Measurements from ENCODE around the gene SLC35F3.

The SLC35F3 gene

DNA sequence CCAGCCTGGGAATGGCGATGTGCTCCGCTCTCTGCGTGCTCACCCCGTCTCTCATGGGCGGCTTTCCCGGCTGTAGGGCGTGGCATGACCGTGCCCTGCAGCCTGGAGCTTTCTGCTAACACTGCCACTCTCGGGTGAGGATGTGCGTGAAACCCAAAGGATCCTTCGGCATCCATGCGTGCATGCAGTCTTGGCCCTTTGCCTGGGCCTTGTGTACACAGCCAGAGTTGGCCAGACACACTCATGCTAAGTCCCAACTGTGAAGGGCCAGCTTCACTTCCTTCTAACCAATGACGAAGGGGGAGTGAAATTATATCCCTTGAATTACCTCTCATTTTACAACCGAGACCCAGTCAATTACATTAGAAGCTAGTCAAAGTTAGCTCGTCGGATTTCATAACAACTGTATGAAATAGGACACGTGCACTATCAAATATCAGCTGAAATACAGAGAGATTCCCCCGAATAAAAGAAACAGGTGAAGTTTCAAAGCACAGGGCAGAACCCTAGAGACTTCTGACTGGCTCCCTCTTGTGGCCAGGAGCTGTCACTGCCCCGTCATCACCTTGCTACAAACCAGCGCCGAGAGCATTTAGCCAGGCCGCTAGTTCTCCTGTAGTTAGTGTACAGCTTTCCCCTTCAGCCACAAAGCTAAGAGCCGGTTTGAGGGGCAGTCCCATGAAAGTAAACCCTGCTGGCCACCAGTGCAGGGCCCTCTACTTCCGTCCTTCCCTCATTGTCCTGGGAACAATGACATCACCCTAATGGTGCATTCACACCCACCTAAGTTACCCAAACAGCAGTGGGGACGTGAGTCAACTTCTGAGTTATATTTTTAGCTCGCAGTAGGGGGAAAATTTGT lies 405.4 kb downstream of the SLC35F3 start:
- Mint-ChIP-seq H3K4me3 (peak overlapping the region; percentile 28), H3K27me3 (peaks cover 5% of the 10 kb centered on the region), H3K27ac (no peak overlapping the region), H3K4me1 (ENCODE audit: low read depth) (peaks cover 20% of the 10 kb centered on the region), H3K36me3 (ENCODE audit: low read depth) (no peaks in the 10 kb centered on the region), H3K9me3 (no peaks in the 10 kb centered on the region)
- intact Hi-C loops (cut with micrococcal nuclease) = loop anchor here (1.0 to 5.0 kb wide), 3 partner anchors 97 to 198 kb away; no protein-coding TSS in a partner anchor

DNA sequence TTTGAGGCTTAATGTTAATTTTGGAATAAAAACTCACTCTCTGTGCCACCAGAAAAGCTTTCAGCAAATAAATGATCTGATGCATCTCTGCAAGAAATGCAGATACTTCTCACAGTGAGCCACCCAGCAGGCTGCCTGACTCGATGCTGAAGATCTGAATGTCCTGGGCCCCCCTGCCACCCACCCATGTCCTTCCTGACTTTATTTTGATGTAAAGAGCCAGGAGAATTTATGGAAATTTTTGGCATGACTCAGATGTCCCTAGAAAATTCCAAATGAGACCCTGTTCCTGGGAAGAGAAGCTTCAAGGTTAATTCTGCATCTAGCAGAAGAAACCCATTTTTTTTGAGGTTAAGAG lies 406.0 kb downstream of the SLC35F3 start:
- no peaks in the 10 kb centered on the region for H3K36me3 Mint-ChIP-seq (ENCODE audit: low read depth)
- H3K27me3 Mint-ChIP-seq = peaks cover 6% of the 10 kb centered on the region
- no peak overlapping the region for H3K4me3 Mint-ChIP-seq
- peaks cover 20% of the 10 kb centered on the region for H3K4me1 Mint-ChIP-seq (ENCODE audit: low read depth)
- H3K27ac Mint-ChIP-seq = no peak overlapping the region
- no peaks in the 10 kb centered on the region for H3K9me3 Mint-ChIP-seq
- intact Hi-C loops (cut with micrococcal nuclease) = loop anchor here (1.0 to 2.0 kb wide), 2 partner anchors 98 to 156 kb away; no protein-coding TSS in a partner anchor

DNA sequence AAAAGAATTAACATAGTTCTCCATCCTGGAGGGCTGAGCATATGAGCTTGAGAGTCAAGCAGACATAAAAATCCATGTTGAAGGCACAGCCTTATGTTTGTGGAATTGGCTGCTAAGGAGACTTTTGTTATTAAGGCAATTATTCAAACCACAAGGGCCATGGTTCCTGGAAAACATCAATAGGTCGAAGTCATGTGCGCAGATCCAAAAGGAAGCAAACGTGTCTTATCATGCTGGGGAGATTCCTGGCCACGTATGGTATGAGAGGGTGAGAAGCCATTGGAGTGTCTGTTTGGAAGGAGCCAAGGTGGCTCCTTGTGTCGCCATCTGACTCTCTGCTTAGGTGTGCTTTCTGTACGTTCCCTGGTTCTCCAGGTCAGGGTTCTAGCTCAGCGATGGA lies 406.9 kb downstream of the SLC35F3 start:
- no peaks in the 10 kb centered on the region for H3K9me3 Mint-ChIP-seq
- H3K4me3 Mint-ChIP-seq = no peak overlapping the region
- intact Hi-C loops (cut with micrococcal nuclease) = loop anchor here (2.0 kb wide), 1 partner anchor 99 kb away; no protein-coding TSS in a partner anchor
- no peak overlapping the region for H3K27ac Mint-ChIP-seq
- H3K27me3 Mint-ChIP-seq = peaks cover 8% of the 10 kb centered on the region
- peaks cover 20% of the 10 kb centered on the region for H3K4me1 Mint-ChIP-seq (ENCODE audit: low read depth)
- H3K36me3 Mint-ChIP-seq (ENCODE audit: low read depth) = no peaks in the 10 kb centered on the region

DNA sequence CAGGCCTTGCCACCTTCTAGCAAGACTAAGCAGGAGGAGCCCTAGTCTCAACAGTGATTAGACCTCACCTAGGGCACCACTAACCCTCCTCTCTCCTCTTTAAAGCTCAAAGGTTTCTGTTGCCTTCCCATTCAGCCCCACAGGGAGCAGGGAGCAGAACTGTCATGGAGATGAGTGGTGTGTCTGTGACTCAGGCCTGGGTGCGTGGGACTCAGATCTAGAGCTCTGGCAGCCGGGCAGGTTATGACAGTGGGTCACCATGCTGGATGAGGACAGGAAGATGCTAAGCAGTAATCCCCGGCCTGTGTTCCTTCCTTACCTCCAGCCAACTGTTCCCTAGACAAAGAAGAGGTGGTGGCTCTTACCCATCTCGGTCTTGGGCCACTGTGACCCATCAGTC lies 408.7 kb downstream of the SLC35F3 start:
- Mint-ChIP-seq H3K27ac (no peak overlapping the region), H3K9me3 (no peaks in the 10 kb centered on the region), H3K4me1 (ENCODE audit: low read depth) (peaks cover 13% of the 10 kb centered on the region)

DNA sequence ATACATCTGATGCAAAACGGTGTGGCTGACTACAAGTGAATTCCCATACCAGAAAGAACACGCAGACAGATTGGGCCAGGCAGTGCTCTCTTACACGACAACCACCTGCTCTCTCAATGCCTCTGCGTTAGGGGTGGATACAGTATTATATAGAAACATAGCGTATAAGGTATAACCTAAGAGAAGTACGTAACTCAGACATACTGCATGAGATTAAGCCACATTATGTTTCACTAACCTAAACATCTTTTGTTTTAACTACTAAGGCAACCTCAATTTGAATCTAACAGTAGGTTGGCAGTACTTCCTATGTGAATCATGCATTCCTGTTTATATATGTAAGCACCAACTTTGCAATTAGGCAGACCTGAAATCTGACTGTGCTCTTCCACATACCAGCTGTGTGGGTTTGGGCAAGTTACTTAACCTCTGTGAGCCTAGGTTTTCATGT lies 410.6 kb downstream of the SLC35F3 start:
- no peak overlapping the region for H3K4me3 Mint-ChIP-seq
- peaks cover 21% of the 10 kb centered on the region for H3K27me3 Mint-ChIP-seq
- H3K9me3 Mint-ChIP-seq = no peaks in the 10 kb centered on the region
- intact Hi-C loops (cut with micrococcal nuclease) = no loop called here
- no peaks in the 10 kb centered on the region for H3K36me3 Mint-ChIP-seq (ENCODE audit: low read depth)
- H3K27ac Mint-ChIP-seq = no peak overlapping the region
- peaks cover 2% of the 10 kb centered on the region for H3K4me1 Mint-ChIP-seq (ENCODE audit: low read depth)

More for the DNA sequence above, 408.7 kb downstream of the SLC35F3 start:
- Mint-ChIP-seq H3K4me3 (no peak overlapping the region), H3K36me3 (ENCODE audit: low read depth) (no peaks in the 10 kb centered on the region), H3K27me3 (peaks cover 19% of the 10 kb centered on the region)
- intact Hi-C loops (cut with micrococcal nuclease) = no loop called here

DNA sequence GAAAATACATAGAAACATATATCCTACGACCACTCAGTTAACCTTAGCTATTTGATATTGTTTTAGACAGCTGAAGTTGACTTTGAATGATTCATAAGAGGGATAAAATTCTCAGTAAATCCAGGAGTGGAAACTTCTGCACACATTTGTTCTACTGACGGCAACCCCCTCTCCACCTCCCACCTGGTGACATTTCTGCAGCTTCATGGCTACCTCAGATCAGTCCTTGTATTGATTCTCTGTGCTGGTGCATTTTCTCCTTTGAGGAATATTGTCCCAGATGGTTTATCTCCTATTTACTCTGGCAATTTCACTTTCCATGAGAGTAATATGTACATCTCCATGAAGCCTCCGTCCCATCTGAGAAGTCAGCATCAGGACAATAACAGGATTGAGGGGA lies 411.1 kb downstream of the SLC35F3 start:
- no peaks in the 10 kb centered on the region for H3K9me3 Mint-ChIP-seq
- no peaks in the 10 kb centered on the region for H3K4me1 Mint-ChIP-seq (ENCODE audit: low read depth)
- H3K36me3 Mint-ChIP-seq (ENCODE audit: low read depth) = no peaks in the 10 kb centered on the region
- intact Hi-C loops (cut with micrococcal nuclease) = no loop called here
- H3K27ac Mint-ChIP-seq = no peak overlapping the region
- no peak overlapping the region for H3K4me3 Mint-ChIP-seq
- H3K27me3 Mint-ChIP-seq = peaks cover 21% of the 10 kb centered on the region

DNA sequence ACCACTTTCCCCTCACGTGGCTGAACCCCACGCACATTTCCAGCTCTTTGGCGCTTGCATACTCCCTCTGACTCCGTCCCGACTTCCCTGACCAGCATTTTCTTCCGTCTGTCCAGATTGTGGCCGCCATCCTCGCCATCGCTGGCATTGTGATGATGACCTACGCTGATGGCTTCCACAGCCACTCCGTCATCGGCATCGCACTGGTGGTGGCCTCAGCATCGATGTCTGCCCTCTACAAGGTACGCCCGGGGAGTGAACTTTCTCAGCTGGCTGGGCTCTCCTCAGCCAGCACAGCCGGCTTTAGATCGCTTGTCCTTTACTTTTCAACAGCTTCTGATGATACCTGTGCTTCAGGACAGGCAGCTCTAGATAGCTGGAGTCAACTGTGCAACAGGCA lies 412.0 kb downstream of the SLC35F3 start:
- Mint-ChIP-seq H3K27ac (no peak overlapping the region), H3K36me3 (ENCODE audit: low read depth) (no peaks in the 10 kb centered on the region), H3K9me3 (no peaks in the 10 kb centered on the region), H3K4me3 (no peak overlapping the region), H3K4me1 (ENCODE audit: low read depth) (no peaks in the 10 kb centered on the region), H3K27me3 (peaks cover 22% of the 10 kb centered on the region)
- intact Hi-C loops (cut with micrococcal nuclease) = no loop called here

DNA sequence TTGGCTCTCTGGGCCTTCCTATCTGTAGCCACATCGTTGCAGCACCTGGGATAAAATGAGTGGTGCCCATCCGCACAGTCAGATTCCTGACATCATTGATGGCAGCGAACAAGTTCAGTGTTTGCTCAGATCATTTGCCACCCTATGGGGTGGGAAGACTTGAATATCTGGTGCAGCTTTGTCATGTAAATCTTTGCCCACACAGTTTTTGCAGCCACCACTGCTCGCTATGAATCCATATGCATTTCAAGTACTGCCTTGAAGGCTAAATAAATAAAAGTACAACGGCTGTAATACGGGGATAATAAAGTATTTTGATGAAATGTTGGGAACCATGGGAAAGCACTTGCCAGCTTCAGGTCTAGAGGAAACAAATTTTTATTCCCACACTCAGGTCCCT lies 412.5 kb downstream of the SLC35F3 start:
- intact Hi-C loops (cut with micrococcal nuclease) = no loop called here
- H3K36me3 Mint-ChIP-seq (ENCODE audit: low read depth) = no peaks in the 10 kb centered on the region
- no peaks in the 10 kb centered on the region for H3K4me1 Mint-ChIP-seq (ENCODE audit: low read depth)
- no peaks in the 10 kb centered on the region for H3K9me3 Mint-ChIP-seq
- H3K27me3 Mint-ChIP-seq = peaks cover 22% of the 10 kb centered on the region
- H3K27ac Mint-ChIP-seq = no peak overlapping the region
- no peak overlapping the region for H3K4me3 Mint-ChIP-seq

DNA sequence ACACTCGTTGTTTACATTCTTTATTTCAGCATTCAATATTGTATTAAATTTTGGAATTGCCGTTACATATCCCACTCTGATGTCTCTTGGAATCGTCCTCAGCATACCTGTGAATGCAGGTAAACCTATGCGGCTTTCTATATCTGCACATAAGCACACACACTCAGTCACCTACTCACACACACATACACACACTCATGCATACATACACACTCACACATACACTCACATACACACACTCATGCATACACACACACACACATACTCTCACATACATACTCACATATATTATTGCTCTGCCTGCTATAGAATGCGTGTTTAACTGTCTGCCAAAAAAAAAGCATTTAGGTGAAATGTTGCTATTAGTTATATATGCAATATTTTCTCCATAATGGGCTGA lies 415.6 kb downstream of the SLC35F3 start:
- Mint-ChIP-seq H3K4me3 (no peak overlapping the region), H3K4me1 (ENCODE audit: low read depth) (peaks cover 15% of the 10 kb centered on the region), H3K27ac (no peak overlapping the region), H3K36me3 (ENCODE audit: low read depth) (no peaks in the 10 kb centered on the region), H3K9me3 (no peaks in the 10 kb centered on the region), H3K27me3 (peaks cover 26% of the 10 kb centered on the region)
- intact Hi-C loops (cut with micrococcal nuclease) = no loop called here

DNA sequence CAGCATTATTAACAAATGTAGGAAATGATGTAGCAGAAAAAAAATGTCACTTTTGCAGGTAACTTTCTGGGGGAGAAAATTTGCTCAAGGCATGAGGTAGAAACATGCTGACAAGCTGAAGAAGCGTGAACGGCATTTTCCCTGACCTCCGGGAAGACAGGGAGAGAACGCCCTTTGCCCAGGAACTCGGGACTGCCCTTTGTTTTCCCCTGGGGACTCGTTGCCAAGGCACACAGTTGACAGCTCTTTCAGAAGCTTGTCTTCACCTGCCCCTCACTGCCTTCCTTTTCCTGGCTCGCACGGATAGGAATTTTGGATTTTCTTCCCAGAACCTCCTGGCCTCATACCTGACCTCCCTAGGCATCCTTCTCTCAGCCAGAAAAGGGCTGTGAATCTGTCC lies 416.1 kb downstream of the SLC35F3 start:
- no peaks in the 10 kb centered on the region for H3K9me3 Mint-ChIP-seq
- H3K4me1 Mint-ChIP-seq (ENCODE audit: low read depth) = peaks cover 16% of the 10 kb centered on the region
- intact Hi-C loops (cut with micrococcal nuclease) = no loop called here
- H3K36me3 Mint-ChIP-seq (ENCODE audit: low read depth) = no peaks in the 10 kb centered on the region
- H3K27ac Mint-ChIP-seq = no peak overlapping the region
- H3K4me3 Mint-ChIP-seq = no peak overlapping the region
- peaks cover 26% of the 10 kb centered on the region for H3K27me3 Mint-ChIP-seq

DNA sequence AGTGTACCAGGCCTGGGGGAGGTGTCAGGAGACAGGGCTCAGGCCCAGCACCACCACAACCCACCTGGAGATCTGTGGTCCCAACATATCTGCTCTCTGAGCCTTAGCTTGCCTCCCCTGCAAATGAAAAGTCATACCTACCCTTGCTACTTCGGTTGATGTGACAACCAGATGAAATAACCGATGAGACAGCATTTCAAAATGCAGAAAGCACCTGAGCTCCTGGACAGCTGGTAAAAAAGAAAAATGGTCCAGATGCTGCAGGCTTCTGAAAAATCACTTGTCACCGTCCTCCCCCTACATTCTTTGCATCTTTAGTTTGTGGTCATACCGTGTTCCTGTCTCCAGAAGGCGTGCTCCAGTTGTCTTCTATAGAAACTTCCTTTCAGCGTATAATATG lies 416.8 kb downstream of the SLC35F3 start:
- Mint-ChIP-seq H3K27me3 (peaks cover 26% of the 10 kb centered on the region), H3K36me3 (ENCODE audit: low read depth) (no peaks in the 10 kb centered on the region), H3K4me3 (no peak overlapping the region), H3K27ac (no peak overlapping the region), H3K4me1 (ENCODE audit: low read depth) (peaks cover 22% of the 10 kb centered on the region), H3K9me3 (no peaks in the 10 kb centered on the region)
- intact Hi-C loops (cut with micrococcal nuclease) = no loop called here

DNA sequence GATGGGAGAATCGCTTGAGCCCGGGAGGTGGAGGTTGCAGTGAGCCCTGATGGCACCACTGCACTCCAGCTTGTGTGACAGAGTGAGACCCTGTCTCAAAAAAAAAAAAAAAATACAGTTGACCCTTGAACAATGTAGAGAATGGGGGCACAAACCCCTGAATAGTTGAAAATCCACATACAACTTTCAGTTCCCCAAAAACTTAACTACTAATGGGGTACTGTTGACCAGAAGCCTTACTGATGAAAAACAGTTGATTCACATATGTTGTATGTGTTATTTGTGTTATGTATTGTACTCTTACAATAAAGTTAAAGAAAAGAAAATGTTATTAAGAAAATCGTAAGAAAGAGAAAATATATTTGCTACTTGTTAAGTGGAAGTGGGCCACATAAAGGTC lies 417.6 kb downstream of the SLC35F3 start:
- intact Hi-C loops (cut with micrococcal nuclease) = no loop called here
- Mint-ChIP-seq H3K36me3 (ENCODE audit: low read depth) (no peaks in the 10 kb centered on the region), H3K27me3 (peaks cover 22% of the 10 kb centered on the region), H3K9me3 (no peaks in the 10 kb centered on the region), H3K4me1 (ENCODE audit: low read depth) (peaks cover 30% of the 10 kb centered on the region), H3K27ac (no peak overlapping the region), H3K4me3 (no peak overlapping the region)

DNA sequence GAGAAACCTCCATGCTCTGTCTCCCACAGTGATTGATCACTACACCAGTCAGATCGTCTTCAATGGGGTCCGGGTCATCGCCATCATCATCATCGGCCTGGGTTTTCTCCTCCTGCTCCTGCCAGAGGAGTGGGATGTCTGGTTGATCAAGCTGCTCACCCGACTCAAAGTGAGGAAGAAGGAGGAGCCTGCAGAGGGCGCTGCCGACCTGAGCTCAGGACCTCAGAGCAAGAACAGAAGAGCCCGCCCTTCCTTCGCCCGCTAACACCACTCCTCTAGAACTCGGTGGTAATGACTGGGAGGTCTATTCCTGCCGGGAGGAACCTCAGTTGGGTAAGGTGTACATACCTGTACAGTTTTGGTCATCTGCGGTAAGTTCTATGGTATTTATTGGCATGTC lies 418.5 kb downstream of the SLC35F3 start:
- no peak overlapping the region for H3K27ac Mint-ChIP-seq

DNA sequence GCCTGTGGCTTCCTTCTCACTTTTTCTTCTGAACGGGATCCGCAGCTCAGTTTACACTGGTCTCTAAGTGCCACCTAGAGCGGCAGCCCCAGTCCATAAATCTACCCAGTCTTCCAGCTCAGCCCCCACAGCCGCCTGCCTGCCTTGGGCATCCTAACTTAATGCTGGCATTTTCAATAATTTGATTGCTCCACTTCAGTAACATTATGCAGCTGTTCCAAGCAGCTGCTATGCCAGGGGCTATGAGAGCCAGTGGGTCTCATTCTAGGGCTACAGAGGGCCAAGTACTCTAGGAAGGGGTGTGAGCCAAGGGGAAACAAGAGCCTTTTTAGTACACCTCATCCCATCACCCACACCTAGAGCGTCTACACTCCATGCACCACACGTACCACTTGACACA lies 420.3 kb downstream of the SLC35F3 start:
- intact Hi-C loops (cut with micrococcal nuclease) = loop anchor here (5.0 kb wide), 1 partner anchor 173 kb away; no protein-coding TSS in a partner anchor
- no peaks in the 10 kb centered on the region for H3K9me3 Mint-ChIP-seq
- peaks cover 12% of the 10 kb centered on the region for H3K27me3 Mint-ChIP-seq
- no peak overlapping the region for H3K27ac Mint-ChIP-seq
- peaks cover 32% of the 10 kb centered on the region for H3K4me1 Mint-ChIP-seq (ENCODE audit: low read depth)
- H3K4me3 Mint-ChIP-seq = no peak overlapping the region
- no peaks in the 10 kb centered on the region for H3K36me3 Mint-ChIP-seq (ENCODE audit: low read depth)

More for the DNA sequence above, 418.5 kb downstream of the SLC35F3 start:
- no peaks in the 10 kb centered on the region for H3K36me3 Mint-ChIP-seq (ENCODE audit: low read depth)
- intact Hi-C loops (cut with micrococcal nuclease) = no loop called here
- no peaks in the 10 kb centered on the region for H3K9me3 Mint-ChIP-seq
- no peak overlapping the region for H3K4me3 Mint-ChIP-seq
- H3K4me1 Mint-ChIP-seq (ENCODE audit: low read depth) = peaks cover 30% of the 10 kb centered on the region
- peaks cover 16% of the 10 kb centered on the region for H3K27me3 Mint-ChIP-seq

All from dendritic cell treated with granulocyte-macrophage colony-stimulating factor and Interleukin-4, amounts not matched to agents 40 ng/mL and 50 ng/mL, for 4 days (primary cell).